Neural cell (in vitro differentiated cells): ENCODE results near the gene HVCN1. TPM values are rescaled to one million over a fixed set of nuclear protein-coding genes. Genes with fewer than 3 reads are reported as not detected.

Source experiments
- H2AFZ ChIP-seq: fragments of 200-600, 300-800 bp; sonication (generic), shearing (Covaris generic); 2 replicates; pipeline ENCODE4 v1.6.0; 2014; ENCODE audit warnings: low read depth, mild to moderate bottlenecking, antibody characterized with exemption, low read length, moderate library complexity
- H3F3A ChIP-seq: fragments of 200-600 bp; shearing (Covaris generic); 2 replicates; pipeline ENCODE4 v1.6.1; 2016; ENCODE audit warnings: mild to moderate bottlenecking, moderate library complexity, mixed read lengths, antibody characterized with exemption, low read length; ENCODE audit not compliant: insufficient read depth, poor library complexity, severe bottlenecking
- H3K27ac ChIP-seq: fragments of 200-600, 300-800 bp; sonication (generic), shearing (Covaris generic); 2 replicates; pipeline ENCODE4 v1.5.1; 2014; ENCODE audit warnings: mild to moderate bottlenecking, low read length, moderate library complexity
- H3K27me3 ChIP-seq: fragments of 300-800, 200-600 bp; sonication (generic), shearing (Covaris generic); 2 replicates; pipeline ENCODE4 v1.6.0; 2014; ENCODE audit warnings: mild to moderate bottlenecking, low read depth, low read length, moderate library complexity; ENCODE audit not compliant: insufficient read depth
- H3K36me3 ChIP-seq: fragments of 300-800, 200-600 bp; sonication (generic), shearing (Covaris generic); 2 replicates; pipeline ENCODE4 v1.5.1; 2014; ENCODE audit warnings: mild to moderate bottlenecking, antibody characterized with exemption, low read length, moderate library complexity; ENCODE audit not compliant: insufficient read depth
- H3K4me2 ChIP-seq: fragments of 300-800, 200-600 bp; sonication (generic), shearing (Covaris generic); 2 replicates; pipeline ENCODE4 v1.6.0; 2014; ENCODE audit warnings: mild to moderate bottlenecking, low read length
- H3K4me3 ChIP-seq: fragments of 300-800, 200-600 bp; sonication (generic), shearing (Covaris generic); 2 replicates; pipeline ENCODE4 v1.5.1; 2014; ENCODE audit warnings: mild to moderate bottlenecking, low read length, moderate library complexity
- H3K79me2 ChIP-seq: fragments of 200-600 bp; shearing (Covaris generic); replicated peaks from 2 replicates; pipeline ENCODE4 v1.6.0; 2014; ENCODE audit warnings: mild to moderate bottlenecking, low read length, moderate library complexity; ENCODE audit not compliant: insufficient read depth
- H3K9ac ChIP-seq: fragments of 300-800, 200-600 bp; sonication (generic), shearing (Covaris generic); 2 replicates; pipeline ENCODE4 v1.6.1; 2016; ENCODE audit warnings: mild to moderate bottlenecking, low read length, mixed read lengths
- H3K9me2 ChIP-seq: fragments of 200-600 bp; shearing (Covaris generic); 2 replicates; pipeline ENCODE4 v1.6.1; 2016; ENCODE audit warnings: mild to moderate bottlenecking, low read length, mixed read lengths; ENCODE audit not compliant: insufficient read depth
- H3K9me3 ChIP-seq: fragments of 200-600, 300-800 bp; sonication (generic), shearing (Covaris generic); 2 replicates; pipeline ENCODE4 v1.6.1; 2016; ENCODE audit warnings: mild to moderate bottlenecking, mixed run types, low read length, moderate library complexity, mixed read lengths
- H4K20me1 ChIP-seq: fragments of 200-600 bp; shearing (Covaris generic); 2 replicates; pipeline ENCODE4 v1.6.1; 2016; ENCODE audit warnings: mild to moderate bottlenecking, mixed run types; ENCODE audit not compliant: insufficient read depth
- CTCF ChIP-seq: fragments of 450-650 bp; IDR thresholded peaks from 2 replicates; pipeline ENCODE4 v1.5.1; 2014; ENCODE audit warnings: antibody characterized with exemption, mild to moderate bottlenecking, moderate library complexity; ENCODE audit not compliant: poor library complexity, severe bottlenecking
- EP300 ChIP-seq: fragments of 450-650 bp; conservative IDR thresholded peaks from 2 replicates; pipeline ENCODE4 v1.6.1; 2014; ENCODE audit warnings: antibody characterized with exemption, mild to moderate bottlenecking, moderate library complexity; ENCODE audit not compliant: poor library complexity, severe bottlenecking
- EZH2 ChIP-seq: fragments of 200-600, 300-800 bp; shearing (Covaris generic), sonication (generic); IDR thresholded peaks from 2 replicates; pipeline ENCODE4 v1.6.1; 2014; ENCODE audit warnings: antibody characterized with exemption, low read length, borderline replicate concordance, mild to moderate bottlenecking; ENCODE audit not compliant: insufficient read depth, poor library complexity, severe bottlenecking
- MXI1 ChIP-seq: fragments of 450-650 bp; conservative IDR thresholded peaks from 2 replicates; pipeline ENCODE4 v1.6.1; 2014; ENCODE audit warnings: antibody characterized with exemption, mild to moderate bottlenecking; ENCODE audit not compliant: poor library complexity, severe bottlenecking
- POLR2AphosphoS5 ChIP-seq: IDR thresholded peaks from 2 replicates; pipeline ENCODE4 v1.6.1; 2012
- RAD21 ChIP-seq: fragments of 450-650 bp; conservative IDR thresholded peaks from 2 replicates; pipeline ENCODE4 v1.6.1; 2014; ENCODE audit warnings: antibody characterized with exemption, mild to moderate bottlenecking, moderate library complexity
- REST ChIP-seq: IDR thresholded peaks from 2 replicates; pipeline ENCODE4 v1.6.1; 2012; ENCODE audit warnings: borderline replicate concordance
- SMC3 ChIP-seq: fragments of 450-650 bp; conservative IDR thresholded peaks from 2 replicates; pipeline ENCODE4 v1.6.1; 2014; ENCODE audit warnings: antibody characterized with exemption, mild to moderate bottlenecking, moderate library complexity; ENCODE audit not compliant: poor library complexity
- TAF1 ChIP-seq: IDR thresholded peaks from 2 replicates; pipeline ENCODE4 v1.6.1; 2012; ENCODE audit warnings: low read depth
- polyA plus RNA-seq: library from polyadenylated mRNA; depleted of rRNA; stranded (reverse); fragments of >200 nt; gene quantifications from 2 replicates; pipeline ENCODE4 v1.2.3, GENCODE V29; 2014

The HVCN1 gene
- polyA plus RNA-seq, 1 donor from 2014 or later: not detected

DNA sequence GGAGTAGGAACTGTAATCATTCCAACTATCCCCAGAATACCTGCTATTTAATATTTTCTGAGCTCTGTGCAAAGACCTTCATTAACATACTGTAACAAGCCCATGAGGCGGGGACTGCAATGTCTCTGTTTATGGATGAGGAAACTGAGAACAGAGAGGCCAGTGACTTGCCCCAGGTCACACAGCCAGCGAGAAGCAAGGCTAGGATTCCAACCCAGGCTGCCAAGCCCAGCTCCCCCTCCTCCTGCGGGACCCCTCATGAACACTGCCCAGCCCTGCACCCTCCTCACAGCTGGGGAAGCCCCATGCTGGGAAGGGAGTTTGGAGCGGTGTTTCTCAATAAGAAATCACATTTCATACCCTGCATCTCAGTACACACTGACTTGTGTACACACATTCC is 10.9 kb downstream of the HVCN1 start:
- Histone ChIP-seq H3K9ac (no peak overlapping the region), H3K9me2 (no peaks in the 10 kb centered on the region), H3K9me3 (no peaks in the 10 kb centered on the region), H2AFZ (no peak overlapping the region), H3K79me2 (no peaks in the 10 kb centered on the region), H3K27ac (no peak overlapping the region), H3K36me3 (no peaks in the 10 kb centered on the region), H3K4me3 (no peak overlapping the region), H4K20me1 (no peaks in the 10 kb centered on the region), H3K4me2 (no peak overlapping the region), H3K27me3 (no peaks in the 10 kb centered on the region), H3F3A (no peaks in the 10 kb centered on the region)
- TF ChIP-seq MXI1 (no peak), RAD21 (no peak), POLR2AphosphoS5 (no peak)

GRCh38 chr12:110677206-110677911 is 11.6 kb downstream of the HVCN1 start:
- no peak overlapping the region for H2AFZ ChIP-seq
- no peaks in the 10 kb centered on the region for H3K9me2 ChIP-seq
- H3K4me3 ChIP-seq: no peak overlapping the region
- TF ChIP-seq EZH2 (no peak), POLR2AphosphoS5 (no peak), REST (no peak), CTCF (no peak), TAF1 (no peak), SMC3 (no peak), MXI1 (no peak), EP300 (no peak)
- no peaks in the 10 kb centered on the region for H3F3A ChIP-seq
- H3K9ac ChIP-seq: no peak overlapping the region
- H3K79me2 ChIP-seq: no peaks in the 10 kb centered on the region
- no peaks in the 10 kb centered on the region for H3K36me3 ChIP-seq
- H3K9me3 ChIP-seq: no peaks in the 10 kb centered on the region
- no peak overlapping the region for H3K27ac ChIP-seq
- no peak overlapping the region for H3K4me2 ChIP-seq
- no peaks in the 10 kb centered on the region for H4K20me1 ChIP-seq
- no peaks in the 10 kb centered on the region for H3K27me3 ChIP-seq
